HG02870 (cell line): Measurements from ENCODE around the gene CIAO2A.
"Not testable (repeated sequence)": the region's sequence is repeated elsewhere in the genome, so short reads cannot be mapped to it uniquely, and the experiment has no call there.

Experiments
- ATAC-seq: cut with Tn5 transposase; IDR thresholded peaks from one replicate; pipeline ENCODE4 v1.9.1; 2021; ENCODE audit warnings: mild to moderate bottlenecking, moderate library complexity; ENCODE audit not compliant: unreplicated experiment

Gene CIAO2A

DNA sequence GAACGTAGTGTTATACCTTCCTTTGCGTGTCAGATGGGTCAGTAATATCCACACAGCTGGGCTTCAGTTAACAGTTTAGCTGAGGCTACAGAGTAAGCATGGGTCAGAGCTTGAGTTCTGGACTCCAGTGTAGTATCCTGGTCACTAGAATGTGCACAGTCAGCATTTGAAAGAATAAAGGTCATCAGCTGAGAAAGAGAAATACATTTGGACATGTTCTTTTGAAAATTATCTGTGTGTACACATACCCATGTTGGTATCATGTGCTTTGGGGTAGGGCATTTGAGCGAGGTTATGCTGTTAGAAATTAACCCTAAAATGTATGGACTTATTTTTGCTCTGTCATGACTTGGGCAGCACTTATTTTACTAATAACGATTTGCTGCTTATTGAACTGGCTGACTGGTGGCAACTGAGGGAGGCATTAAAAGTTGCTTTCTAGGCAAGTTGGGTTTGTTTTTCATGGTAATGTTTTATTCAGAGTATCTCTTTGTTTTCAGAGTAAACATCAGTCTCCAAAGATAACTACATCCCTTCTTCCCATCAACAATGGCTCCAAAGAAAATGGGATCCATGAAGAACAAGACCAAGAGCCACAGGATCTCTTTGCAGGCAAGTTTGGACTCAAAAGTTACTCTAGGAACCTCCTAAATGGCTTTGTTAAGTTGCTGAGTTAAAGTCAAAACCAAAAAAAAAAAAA lies 18.6 kb upstream of the CIAO2A start:
- ATAC-seq: no peak

DNA sequence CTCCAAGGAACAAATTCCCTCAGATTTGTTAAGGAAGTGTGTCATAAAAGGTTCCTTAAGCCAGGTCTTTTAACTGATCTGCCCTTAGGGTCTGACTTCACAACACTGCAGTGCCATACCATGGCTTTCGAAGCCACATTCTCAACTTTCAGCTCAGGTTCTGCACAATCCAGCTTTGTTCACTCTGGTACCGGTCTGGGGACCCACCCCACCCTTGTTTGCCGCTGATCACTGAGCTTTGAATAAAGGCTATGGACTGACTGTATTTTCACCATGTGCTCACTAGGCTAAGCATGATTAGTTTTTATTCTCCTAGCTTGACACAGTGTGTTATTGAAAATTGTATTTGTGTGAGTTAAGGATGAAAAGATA lies 18.0 kb upstream of the CIAO2A start:
- ATAC-seq: no peak

DNA sequence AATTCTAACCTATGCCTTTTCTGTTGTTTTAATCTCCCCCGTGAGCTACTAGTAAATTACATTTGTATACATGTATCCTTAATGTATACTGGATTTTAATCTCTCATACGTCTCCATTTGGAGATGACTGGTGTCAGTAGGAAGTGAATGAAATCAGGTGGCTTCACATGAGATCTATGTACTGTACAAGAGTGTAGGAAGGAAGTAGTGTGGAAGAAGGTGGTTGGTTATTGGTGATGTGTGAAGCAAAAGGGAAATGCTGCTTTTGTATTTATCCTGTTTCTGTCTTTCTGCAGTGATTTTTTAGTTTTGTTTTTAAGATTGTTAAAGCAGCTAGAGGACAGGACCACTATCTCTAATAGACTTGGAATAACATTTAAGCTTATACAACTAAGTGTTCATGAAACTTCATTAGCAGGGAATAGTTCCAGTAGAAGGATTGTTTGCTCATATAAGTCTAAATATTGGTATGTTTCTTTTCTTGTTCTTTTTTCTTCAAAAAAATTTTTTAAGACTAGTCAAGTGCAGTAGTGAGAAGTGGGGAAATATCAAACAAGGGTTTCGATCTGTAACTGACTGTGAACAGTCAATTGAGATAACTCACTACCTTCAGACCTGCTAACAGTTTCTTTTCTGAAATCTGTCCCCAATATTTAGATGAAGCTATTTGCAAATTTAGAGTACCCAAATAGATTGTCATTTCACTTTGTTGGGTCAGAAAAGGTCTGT lies 17.5 kb upstream of the CIAO2A start:
- ATAC-seq: no peak

DNA sequence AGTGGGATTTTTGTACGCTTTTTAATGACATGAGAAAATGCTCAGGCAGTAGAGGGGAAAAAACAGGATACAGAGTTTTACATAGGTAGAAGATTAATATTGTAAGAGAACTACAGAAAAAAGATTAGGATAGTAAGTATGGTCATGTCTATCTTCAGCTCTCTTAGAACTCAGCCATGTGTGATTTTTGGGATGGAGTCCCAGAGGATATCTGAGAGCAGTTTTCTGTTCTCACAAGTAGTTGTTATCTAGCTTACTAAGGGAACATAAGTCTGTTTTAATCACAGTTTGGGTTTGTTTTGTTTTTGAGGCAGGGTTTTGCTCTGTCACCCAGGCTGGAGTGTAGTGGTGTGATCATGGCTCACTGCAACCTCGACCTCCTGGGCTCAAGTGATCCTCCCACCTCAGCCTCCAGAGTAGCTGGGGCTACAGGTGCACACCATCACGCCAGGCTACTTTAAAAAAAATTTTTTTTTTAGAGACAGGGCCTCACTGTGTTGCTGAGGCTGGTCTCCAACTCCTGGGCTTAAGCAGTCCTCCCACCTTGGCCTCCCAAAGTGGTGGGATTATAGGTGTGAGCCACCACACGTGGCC lies 16.6 kb upstream of the CIAO2A start:
- ATAC-seq: not testable (repeated sequence)

DNA sequence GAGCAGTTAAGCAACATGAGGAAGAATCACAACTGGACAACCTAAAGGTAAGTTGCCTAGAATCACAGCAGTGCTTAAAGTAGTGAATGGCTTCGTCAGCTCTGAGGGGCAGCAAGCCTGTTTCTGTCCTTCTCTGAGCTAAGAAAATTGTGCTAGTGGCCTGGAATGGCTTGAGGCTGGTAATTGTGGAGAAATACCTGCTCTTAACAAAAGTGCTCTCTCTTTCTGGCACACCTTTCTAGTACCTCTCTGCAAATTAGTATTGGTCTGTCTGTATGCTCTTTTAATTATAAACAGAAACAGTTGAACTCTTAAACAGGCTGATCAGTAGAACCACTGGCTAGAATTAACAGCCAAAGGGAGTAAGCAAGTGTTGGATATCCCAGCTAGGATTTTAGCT lies 13.7 kb upstream of the CIAO2A start:
- no peak for ATAC-seq

DNA sequence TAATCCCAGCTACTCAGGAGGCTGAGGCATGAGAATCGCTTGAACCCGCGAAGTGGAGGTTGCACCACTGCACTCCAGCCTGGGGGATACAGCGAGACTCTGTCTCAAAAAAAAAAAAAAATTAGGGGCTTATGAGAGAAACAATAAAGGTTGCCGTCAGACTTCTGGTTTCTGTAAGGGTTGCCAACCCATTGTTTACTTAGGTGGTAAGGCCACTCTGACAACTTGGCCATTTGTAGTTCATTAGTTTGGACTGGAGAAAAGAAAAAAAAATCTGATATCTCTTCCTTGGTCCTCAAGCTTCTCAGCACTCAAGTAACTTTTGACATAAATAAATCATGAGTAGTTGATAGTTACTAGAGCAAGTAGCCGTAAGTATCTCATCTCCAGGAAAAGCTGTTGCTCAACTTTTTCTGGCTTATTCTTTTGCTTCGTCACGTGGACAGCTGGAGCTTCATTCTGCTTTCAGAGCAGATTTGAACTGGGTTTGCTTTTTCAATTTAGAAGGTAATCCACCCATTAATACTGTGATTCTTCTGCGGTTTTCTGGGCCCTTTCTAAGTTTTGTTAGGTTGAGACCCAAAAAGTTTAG lies 11.6 kb upstream of the CIAO2A start:
- ATAC-seq: no peak

DNA sequence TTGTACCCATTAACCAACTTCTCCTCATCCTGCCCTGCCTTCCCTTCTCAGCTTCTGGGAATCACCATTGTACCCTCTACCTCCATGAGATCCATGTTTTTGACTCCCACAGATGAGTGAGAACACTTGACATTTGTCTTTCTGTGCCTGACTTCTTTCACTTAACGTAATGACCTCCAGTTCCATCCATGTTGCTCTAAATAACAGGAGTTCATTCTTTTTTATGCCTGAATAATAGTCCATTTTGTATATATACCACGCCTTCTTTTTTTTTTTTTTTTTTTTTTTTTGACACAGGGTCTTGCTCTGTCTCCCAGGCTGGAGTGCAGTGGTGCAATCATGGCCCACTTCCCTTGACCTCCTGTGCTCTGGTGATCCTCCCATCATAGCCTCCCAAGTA lies 8.9 kb upstream of the CIAO2A start:
- no peak for ATAC-seq

DNA sequence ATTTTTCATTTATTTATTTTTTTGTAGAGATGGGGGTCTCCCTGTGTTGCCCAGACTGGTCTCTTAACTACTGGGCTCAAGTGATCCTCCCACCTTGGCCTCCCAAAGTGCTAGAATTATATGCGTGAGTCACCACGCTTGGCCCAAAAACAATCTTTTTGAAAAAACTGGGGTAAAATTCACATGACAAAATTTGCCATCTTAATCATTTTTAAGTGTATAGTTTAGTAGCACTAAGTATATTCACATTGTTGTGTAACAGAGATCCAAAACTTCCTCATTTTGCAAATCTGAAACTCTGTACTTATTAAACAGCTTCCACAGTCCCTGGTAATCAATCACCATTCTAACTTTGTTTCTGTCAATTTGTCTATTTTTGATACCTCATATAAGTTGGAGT lies 7.3 kb upstream of the CIAO2A start:
- ATAC-seq: no peak

DNA sequence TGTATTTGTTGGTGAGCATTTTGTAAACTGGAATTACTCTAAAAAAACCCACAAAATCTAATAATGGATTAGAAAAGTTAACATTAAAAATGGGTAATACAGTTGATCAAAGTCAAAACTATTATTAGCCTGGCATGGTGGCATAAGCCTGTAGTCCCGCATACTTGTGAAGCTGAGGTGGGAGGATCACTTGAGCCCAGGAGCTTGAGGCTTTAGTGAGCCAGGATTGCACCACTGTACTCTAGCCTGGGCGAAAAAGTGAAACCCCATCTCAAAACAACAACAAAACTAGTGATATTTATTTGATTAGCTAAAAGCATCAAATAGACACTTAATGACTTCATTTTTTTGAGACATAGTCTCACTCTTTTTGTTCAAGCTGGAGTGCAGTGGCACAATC lies 5.7 kb upstream of the CIAO2A start:
- no peak for ATAC-seq

DNA sequence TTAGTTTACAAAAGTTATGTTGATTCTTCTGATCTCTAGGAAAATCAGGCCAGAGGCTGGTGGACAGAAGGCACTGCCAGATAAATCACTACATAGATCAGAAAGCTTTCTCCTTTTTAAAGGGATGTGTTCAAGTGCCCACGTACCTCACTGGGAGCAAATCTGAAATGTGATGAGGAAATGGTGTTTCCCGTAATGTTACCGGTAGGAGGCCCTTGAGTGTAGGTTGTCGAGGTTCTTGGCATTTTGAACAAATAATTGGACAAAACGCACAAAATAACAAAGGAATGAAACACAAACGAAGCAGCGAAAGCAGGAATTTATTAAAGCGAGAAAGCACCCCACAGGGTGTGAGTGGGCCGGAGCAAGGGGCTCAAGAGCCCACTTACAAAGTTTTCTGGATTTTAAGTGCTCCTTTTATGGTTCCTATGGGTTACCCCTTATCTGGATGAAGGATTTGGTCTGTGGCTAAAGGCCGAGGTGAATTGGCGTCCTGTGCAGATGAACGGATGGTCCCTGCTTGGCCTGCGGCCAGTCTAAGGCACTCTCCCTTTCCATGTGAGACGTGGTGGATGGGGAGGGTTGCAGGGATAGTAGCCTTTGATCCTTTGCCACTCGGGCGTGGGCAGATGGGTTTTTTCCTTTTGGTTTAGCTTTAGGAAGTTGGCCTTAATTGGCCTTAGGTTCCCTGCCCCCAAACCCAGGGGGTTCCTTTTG lies 3.2 kb upstream of the CIAO2A start:
- ATAC-seq: no peak

DNA sequence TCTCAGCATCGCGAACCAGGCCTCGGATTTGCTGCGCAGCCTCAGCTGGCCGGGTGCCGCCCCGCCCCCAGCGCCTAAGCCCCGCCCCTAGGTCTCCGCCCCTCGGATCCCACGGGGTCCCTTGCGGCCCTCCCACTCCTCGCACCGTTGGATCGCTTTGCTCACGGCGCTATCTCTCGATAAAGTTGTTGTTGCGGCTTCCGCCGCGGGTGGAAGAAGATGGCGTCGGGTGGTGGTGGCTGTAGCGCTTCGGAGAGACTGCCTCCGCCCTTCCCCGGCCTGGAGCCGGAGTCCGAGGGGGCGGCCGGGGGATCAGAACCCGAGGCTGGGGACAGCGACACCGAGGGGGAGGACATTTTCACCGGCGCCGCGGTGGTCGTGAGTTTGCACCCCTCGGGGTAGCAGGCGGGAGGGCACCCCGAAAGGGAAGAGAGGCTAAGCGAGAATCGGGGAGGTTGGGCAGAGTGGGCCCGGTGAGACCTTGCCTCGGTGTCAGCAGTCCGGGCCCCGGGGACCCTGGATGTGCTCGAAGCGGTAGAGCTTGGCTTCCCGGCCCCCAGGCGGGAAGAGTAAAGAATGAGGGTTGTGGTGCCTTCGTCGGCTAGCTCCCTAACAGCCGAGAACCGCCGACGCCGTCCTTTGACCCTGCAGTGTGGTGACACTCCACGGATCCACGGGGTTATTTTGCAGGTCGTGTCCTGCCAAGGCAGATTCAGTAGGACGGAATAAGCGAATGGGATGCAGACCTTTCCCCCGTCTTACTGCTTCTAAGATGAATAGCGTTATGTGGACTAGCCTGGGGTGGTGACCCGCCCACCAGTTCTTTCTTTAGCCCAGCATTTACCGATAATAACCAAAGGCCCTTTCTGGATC lies 2.4 kb upstream of the CIAO2A start, which contains the start of gene SNX1:
TSS of gene SNX1 (plus strand) at position 188 of the 873 bp plus-strand sequence. CDS start at position 220, 32 bp downstream.
- peak; percentile 32 for ATAC-seq

DNA sequence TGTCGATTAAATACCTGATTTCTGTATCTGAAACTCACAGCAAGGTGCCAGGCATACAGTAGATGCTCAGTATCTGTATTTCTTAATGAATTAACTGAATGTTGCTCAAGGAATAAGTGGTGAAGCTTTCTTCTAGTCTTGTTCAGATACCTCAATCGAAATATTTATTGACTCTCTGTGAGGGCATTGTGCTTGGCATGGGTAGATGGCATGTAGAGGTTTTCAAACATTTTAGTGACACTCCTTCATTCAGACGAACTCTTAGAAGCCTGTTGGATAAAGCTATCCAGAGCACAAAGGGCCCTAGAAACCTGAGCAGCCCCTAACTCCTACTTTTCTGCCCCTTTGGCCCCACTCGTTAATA lies 1.8 kb upstream of the CIAO2A start:
- ATAC-seq: no peak

DNA sequence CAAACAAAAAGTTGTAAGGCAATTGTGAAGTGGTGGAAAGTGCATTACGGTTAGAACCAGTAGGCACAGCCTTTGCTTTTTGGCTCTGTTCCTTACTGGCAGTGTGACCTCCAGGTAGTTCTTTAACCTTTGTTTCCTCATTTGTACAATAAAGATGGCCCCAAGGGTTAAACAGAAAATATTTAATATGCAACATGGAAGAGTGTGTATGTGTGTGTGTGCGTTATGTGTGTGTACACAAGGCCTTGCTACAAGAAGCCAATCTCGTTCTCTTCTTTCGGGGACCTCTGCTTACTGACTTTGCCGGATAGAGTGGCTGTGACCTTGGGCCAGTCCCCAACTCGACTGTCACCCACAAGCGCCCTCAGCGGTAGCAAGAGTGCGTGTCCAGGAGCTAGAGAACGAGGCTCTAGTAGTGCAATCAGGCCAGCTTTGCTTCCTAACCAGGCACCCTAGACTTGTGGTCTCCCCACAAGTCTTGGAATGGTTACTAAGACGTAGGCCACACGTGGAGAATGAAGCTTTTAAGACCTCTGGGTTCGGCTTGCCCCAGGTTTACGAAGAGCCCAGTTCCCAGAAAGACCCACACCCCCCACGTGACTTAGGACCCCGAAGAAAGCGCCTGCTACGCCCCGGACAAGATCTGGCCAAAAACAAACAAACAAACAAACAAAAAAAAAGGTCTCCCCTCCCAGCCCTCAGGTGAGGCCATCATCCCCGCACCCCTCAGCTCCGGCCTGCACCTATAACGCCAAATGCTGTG lies 593 bp downstream of the CIAO2A start:
- ATAC-seq: no peak

DNA sequence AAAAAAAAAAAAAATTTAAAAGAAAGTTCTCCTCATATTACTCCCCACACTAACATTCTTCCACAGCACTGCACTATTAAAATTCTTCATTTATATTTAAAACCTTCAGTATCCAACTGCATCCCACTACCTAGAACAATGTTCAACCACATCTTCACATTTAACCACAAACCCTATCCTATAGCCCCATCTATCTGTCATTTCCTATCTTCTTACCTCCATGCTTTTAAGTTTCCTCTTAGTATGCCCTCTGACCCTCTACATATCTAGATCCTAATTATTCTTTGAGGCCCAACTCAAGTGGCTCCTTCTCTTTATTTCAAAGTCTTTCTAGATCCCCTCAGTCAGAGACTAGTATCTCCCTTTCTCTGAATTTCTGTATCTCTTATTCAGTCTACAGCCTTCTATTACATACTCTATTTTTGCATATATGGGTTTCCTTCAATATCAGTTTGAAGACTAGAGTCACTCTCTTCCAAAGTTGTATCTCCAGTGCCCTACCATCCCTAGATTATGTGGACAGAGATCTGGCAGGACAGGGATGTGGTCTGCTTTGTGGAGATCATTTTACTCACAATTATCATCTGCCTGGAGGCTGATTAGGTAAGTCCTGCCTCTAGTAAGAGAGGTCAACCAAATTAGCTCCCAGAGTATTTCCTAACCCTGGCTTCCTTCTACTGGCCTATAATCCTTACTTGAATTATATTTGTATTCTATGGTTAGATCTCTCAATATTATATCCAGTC lies 1.4 kb downstream of the CIAO2A start:
- ATAC-seq: no peak

DNA sequence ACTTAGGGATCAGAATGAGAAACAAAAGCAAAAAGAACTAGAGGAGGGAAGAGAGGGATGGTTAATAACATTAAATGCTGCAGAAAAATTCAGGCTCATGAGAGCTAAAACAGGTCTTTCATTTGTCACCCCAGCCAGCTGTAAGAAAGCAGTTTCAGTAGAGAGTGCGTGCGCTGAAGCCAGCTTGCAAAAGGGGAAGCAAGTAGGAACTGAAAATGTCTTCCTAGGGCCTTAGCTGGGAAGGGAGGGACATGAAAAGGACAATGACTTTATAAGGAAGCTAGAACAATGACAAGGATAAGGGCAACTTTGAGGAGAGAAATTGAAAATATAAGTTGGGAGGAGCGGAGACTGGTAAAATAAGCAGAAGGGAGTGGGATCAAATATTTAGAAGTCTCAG lies 3.1 kb downstream of the CIAO2A start:
- no peak for ATAC-seq

DNA sequence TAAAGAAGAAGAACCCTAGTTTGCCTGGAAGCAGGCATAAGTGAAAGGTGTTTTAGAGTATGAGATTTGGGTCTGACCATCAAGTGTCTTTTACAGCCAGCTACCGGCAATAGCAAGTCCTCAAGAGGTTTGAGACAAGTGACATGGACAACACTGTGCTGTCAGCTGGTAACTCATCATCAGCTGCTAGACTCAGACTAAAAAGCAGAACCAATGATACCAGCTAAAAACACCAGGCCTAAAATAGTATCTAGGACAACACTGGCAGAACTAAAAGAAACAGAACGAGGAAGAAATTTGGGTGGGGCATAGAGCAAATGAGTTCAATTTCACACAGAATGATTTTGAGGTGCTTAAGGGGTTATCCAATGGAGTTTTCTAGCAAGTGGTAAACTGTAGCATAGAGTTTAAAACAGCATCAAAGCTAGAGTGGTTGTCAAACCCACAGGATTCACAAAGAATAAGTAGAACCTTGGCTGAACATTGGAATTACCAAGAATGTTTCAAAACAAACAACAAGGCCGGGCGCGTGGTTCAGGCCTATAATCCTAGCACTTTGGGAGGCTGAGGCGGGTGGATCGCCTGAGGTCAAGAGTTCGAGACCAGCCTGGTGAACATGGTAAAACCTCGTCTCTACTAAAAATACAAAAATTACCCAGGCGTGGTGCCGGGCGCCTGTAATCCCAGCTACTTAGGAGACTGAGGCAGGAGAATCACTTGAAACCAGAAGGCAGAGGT lies 3.9 kb downstream of the CIAO2A start:
- no peak for ATAC-seq

DNA sequence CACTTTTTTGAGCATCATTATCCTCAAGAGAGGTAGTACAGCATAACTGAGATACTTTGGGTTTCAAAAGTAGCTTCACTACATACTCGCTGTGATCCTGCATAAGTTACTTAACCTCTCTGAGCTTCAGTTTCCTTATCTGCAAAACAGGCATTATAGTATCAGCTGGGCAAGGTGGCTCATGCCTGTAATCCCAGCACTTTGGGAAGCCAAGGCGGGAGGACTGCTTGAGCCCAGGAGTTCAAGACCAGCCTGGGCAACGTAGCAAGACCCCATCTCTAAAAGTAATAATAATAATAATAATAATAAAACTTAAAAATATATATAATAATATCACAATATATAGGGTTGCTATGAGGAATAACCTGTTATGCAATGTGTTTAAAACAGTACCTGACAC lies 10.9 kb downstream of the CIAO2A start:
- no peak for ATAC-seq

DNA sequence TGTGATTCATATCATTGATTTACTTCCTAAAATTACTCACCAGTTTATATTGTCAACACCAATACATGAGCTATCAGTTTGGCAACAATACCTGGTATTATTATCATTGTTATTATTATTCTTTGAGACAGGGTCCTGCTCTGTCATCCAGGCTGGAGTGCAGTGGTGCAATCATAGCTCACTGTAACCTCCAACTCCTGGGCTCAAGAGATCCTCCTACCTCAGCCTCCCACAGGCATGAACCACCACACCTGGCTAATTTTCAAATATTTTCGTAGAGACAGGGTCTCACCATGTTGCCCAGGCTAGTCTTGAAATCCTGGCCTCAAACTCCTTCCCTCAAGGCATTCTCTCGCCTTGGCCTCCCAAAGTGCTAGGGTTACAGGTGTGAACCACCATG lies 20.1 kb downstream of the CIAO2A start:
- not testable (repeated sequence) for ATAC-seq
